ENCODE results near the gene EPC2.
"Not testable (repeated sequence)": the region's sequence is repeated elsewhere in the genome, so short reads cannot be mapped to it uniquely, and the experiment has no call there.

EPC2 gene

GRCh38 chr2:148675708-148676107 lies 31.2 kb downstream of the EPC2 start:
- no peak for DNase-seq

- not testable (repeated sequence) for DNase-seq
Observed at GRCh38 chr2:148678302-148679179, 34.0 kb downstream of the EPC2 start.

- DNase-seq: no peak
Observed at GRCh38 chr2:148680462-148680861, 35.9 kb downstream of the EPC2 start.

- no peak for DNase-seq
Observed at GRCh38 chr2:148681443-148681842, 36.9 kb downstream of the EPC2 start.

- DNase-seq: not testable (repeated sequence)
Observed at GRCh38 chr2:148681862-148682261, 37.3 kb downstream of the EPC2 start.

GRCh38 chr2:148684507-148684906 lies 40.0 kb downstream of the EPC2 start:
- DNase-seq: no peak

GRCh38 chr2:148687543-148687942 lies 43.0 kb downstream of the EPC2 start:
- DNase-seq: no peak

GRCh38 chr2:148688011-148688410 lies 43.5 kb downstream of the EPC2 start:
- DNase-seq: not testable (repeated sequence)

GRCh38 chr2:148696985-148697384 lies 52.4 kb downstream of the EPC2 start:
- DNase-seq: no peak

- DNase-seq: no peak
Observed at GRCh38 chr2:148699830-148700229, 55.3 kb downstream of the EPC2 start.

GRCh38 chr2:148701039-148701438 lies 56.5 kb downstream of the EPC2 start:
- DNase-seq: no peak

- DNase-seq: no peak
Observed at GRCh38 chr2:148701877-148702276, 57.3 kb downstream of the EPC2 start.

- DNase-seq: no peak
Observed at GRCh38 chr2:148702475-148702874, 57.9 kb downstream of the EPC2 start.

GRCh38 chr2:148704247-148704646 lies 59.7 kb downstream of the EPC2 start:
- no peak for DNase-seq

- DNase-seq: no peak
Observed at GRCh38 chr2:148716378-148716920, 71.9 kb downstream of the EPC2 start.

- DNase-seq: no peak
Observed at GRCh38 chr2:148718039-148718438, 73.5 kb downstream of the EPC2 start.

- DNase-seq: no peak
Observed at GRCh38 chr2:148719195-148719749, 74.7 kb downstream of the EPC2 start.

GRCh38 chr2:148719941-148720436 lies 75.4 kb downstream of the EPC2 start:
- DNase-seq: no peak

- DNase-seq: no peak
Observed at GRCh38 chr2:148720501-148721001, 76.0 kb downstream of the EPC2 start.

GRCh38 chr2:148721520-148721931 lies 77.0 kb downstream of the EPC2 start:
- DNase-seq: no peak

GRCh38 chr2:148721991-148722777 lies 77.6 kb downstream of the EPC2 start:
- no peak for DNase-seq

- DNase-seq: no peak
Observed at GRCh38 chr2:148725564-148725963, 81.0 kb downstream of the EPC2 start.

GRCh38 chr2:148726228-148726627 lies 81.7 kb downstream of the EPC2 start:
- no peak for DNase-seq
